GM12875 (cell line): ENCODE measurements around the gene TMUB1.

ENCODE experiments used
- H3K4me3 ChIP-seq: one replicate; pipeline ENCODE4 v1.5.1; 2011; ENCODE audit warnings: low read depth, low read length, control low read depth
- CTCF ChIP-seq: IDR thresholded peaks from 2 replicates; pipeline ENCODE4 v1.5.1; 2011; ENCODE audit warnings: low read depth, mild to moderate bottlenecking, control low read depth, inconsistent platforms, low read length, moderate library complexity, borderline replicate concordance; ENCODE audit not compliant: insufficient read depth

TMUB1 gene

GRCh38 chr7:151088856-151089699 is 5.8 kb upstream of the TMUB1 start:
- peak overlapping the region; percentile 33 for H3K4me3 ChIP-seq
- TF ChIP-seq CTCF, result no peak

DNA sequence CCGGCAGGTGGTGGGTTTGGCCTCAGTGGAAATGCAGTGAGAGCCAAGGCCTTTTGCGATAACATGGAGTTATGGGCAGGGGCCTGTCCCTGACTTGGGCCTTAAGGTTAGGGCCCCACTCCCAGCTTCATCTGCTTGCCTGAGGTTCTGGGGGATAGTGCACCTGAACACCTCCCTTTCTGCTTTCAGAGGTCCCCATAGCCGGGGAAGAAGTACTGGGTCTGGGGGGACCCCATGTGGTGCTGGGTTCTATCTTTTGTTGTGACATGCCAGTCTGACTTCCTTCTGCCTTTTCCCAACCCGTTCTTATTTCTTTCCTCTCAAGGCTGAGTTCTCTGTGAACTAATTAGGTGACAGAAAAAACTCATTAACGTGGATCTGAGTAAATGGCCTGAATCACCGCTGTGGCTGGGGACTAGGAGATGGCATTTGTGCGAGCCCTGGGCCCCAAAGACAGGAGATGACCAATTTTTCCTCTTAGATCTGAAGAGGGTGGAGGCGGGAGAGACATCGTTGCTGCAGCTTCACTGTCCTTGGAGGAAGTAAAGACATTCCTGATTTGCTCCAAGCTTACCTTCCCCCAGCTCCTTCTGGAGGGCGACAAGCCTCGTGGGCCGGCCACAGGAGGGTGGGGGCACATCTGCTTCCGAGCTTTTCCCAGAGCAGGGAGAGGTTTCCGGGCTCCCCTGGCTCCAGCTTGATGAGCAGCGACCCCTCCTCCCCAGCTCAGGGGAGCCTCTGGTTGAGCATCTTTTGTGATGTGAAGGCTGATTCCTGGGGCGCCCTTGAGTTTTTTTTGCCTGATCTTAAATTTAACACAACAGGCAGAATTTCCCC is 4.9 kb upstream of the TMUB1 start:
- no peak for TF ChIP-seq CTCF

DNA sequence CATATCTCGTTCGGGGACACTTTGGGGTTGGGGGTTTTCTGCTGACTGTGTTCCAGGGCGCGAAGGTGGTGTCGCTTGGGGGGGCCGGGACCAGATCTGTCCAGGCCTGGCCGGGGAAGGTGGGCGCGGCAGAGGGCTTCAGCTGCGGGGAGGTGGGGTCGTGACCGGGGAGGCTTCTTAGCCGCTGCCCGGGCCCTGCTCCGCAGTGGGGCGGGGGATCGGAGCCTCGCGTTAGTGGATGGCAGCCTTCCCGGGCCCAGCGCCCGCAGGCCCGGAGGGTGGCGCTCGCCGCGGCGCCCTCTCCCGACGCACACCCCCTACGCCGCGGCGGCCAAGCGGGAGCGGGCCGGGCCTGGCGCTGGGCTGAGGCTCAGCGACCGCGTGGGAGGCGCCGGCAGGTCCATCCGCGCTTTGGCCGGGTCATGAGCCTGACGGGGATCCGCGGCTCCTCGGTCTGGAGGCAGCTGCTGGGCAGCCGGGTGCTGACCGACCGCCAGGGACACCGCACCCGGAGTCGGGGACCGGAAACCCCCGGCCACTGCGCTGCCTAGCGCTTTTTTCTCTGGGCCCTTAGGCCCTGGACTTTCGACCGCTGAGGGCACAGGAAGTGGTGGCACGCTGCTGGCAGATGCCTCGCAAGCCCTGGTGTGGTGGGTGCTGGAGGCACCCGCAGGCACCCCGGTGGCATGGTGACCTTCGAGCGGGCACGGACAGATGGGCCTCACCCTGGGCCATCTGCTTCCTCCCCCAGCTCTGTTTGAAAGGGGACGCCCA is 4.1 kb upstream of the TMUB1 start:
- peak overlapping the region; percentile 73 for H3K4me3 ChIP-seq
- peak; percentile 41; the same call in 1 of the 2 replicates for TF ChIP-seq CTCF

More for the DNA sequence above, 4.9 kb upstream of the TMUB1 start:
- peak overlapping the region; percentile 73 for H3K4me3 ChIP-seq

DNA sequence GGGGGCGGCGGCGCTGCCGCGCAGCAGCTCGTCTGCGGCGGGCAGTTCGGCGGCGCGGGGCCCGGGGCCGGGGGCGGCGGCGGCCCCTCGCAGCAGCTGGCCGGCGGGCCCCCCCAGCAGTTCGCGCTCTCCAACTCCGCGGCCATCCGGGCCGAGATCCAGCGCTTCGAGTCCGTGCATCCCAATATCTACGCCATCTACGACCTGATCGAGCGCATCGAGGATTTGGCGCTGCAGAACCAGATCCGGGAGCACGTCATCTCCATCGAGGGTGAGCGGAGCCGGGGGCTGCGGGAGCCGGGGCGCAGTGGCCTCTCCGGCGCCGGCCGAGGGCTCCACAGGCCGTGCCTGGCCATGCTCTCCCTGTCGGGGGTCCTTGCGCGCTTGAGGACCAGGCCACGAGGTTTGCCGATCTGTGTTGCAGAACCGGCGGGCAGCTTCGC is 3.5 kb upstream of the TMUB1 start:
- peak overlapping the region; percentile 73 for H3K4me3 ChIP-seq
- no peak for TF ChIP-seq CTCF

DNA sequence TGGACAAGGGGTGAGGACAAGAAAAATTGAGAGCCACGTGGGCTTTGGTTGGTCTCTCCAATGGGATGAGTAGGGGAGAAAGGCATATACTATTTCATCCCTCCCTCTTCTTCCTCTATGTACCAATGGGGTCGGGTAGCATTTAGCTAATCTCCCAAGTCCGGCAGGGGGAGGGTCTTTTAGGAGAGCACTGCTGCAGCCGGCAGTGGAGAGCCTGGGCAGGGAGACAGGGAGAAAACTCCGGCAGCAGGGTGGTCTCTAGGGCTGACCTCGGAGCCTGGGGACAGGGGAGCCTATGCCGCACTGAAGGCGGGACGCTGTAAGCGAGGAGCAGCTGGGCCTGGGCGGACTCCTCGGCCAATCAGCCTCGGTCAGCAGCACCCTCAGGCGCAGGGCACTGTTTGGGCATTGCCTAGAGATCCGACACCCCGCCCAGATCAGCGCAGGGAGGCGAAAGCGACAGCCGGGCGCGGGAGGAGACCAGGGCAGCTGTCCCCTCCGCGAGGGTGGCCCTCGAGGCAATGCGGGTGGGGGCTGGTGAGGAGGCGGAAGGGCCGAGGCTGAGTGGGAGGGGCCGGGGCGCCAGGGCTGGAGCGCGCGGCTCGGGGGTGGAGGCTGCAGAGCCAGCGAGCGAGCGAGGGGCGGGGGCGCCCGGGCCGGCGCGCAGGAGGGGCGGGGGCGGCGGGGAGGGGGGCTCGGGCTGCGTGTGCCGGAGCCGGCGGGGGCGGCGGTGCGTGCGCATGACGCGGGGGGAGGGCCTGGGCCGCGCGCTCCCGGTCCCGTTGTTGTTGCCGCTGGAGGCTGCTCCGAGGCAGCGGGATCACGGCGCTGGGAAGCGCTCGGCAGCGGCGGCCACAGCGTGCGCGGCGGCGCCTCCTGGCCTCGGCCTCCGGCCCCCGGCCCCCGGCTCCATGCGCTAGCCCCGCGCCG is 2.7 kb upstream of the TMUB1 start, which contains the start of gene AGAP3:
Gene AGAP3 (plus strand): TSS at position 785 of the 930 bp plus-strand sequence. CDS start 267 bp downstream, outside the sequence.
- no peak for TF ChIP-seq CTCF
- peak within 1 kb of the TSS; percentile 73 for H3K4me3 ChIP-seq

DNA sequence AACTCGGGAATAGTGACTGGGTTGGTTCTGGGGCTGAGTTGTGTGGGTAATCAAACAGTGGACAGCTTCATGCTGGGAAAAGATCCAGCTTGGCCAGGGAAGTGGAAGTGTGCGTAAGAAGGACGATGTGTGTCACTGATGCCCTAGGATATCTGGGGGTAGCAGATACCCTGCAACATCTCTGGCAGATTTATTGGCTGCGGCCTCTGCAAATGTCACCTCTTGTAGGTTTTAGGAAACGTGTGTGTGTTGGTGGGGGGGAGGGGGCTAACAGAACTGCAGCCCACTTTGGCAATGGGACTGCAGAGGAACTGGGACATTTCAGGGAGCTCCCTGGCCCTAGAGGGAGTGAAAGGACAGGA is 2.0 kb upstream of the TMUB1 start:
- TF ChIP-seq CTCF, result no peak
- H3K4me3 ChIP-seq, result peak overlapping the region; percentile 73
